DND-41 (cell line): ENCODE data around the gene CGB3.

Experiments used
- ATAC-seq: fragments of 200-7000 bp; cut with Tn5 transposase; 3 replicates; pipeline ENCODE4 v1.9.1; 2021; ENCODE audit warnings: low read depth; ENCODE audit not compliant: insufficient read depth
- DNase-seq: peaks from one replicate; pipeline ENCODE4 v3.0.0-alpha.2; 2020
- H2AFZ ChIP-seq: 2 replicates; pipeline ENCODE4 v1.6.0; 2012; ENCODE audit warnings: low read depth, low read length
- H3K27ac ChIP-seq: 2 replicates; pipeline ENCODE4 v1.5.1; 2012; ENCODE audit warnings: low read length, inconsistent platforms
- H3K27me3 ChIP-seq: fragments of 200-600 bp; sonication (generic); 2 replicates; pipeline ENCODE4 v1.6.0; 2012; ENCODE audit warnings: low read length, mild to moderate bottlenecking, inconsistent platforms; ENCODE audit not compliant: insufficient read depth, poor library complexity
- H3K36me3 ChIP-seq: 2 replicates; pipeline ENCODE4 v1.5.1; 2012; ENCODE audit warnings: low read length, inconsistent platforms; ENCODE audit not compliant: insufficient read depth
- H3K4me1 ChIP-seq: 2 replicates; pipeline ENCODE4 v1.5.1; 2012; ENCODE audit warnings: mild to moderate bottlenecking, low read length; ENCODE audit not compliant: insufficient read depth
- H3K4me2 ChIP-seq: 2 replicates; pipeline ENCODE4 v1.6.0; 2012; ENCODE audit warnings: mild to moderate bottlenecking, moderate library complexity, low read length, inconsistent platforms; ENCODE audit not compliant: insufficient read depth
- H3K4me3 ChIP-seq, 2 experiments: fragments of 200-600 bp in 1 of 2; shearing (Covaris generic) in 1 of 2; 2 replicates each; pipeline ENCODE4 v1.5.1; 2012 to 2016; ENCODE audit warnings: inconsistent platforms in 2 of 2, low read length in 2 of 2, mild to moderate bottlenecking in 2 of 2, low read depth in 1 of 2, moderate library complexity in 1 of 2
- H3K79me2 ChIP-seq: 2 replicates; pipeline ENCODE4 v1.6.0; 2012; ENCODE audit warnings: low read length, inconsistent platforms; ENCODE audit not compliant: insufficient read depth
- H3K9ac ChIP-seq: 2 replicates; pipeline ENCODE4 v1.6.0; 2012; ENCODE audit warnings: low read depth, mild to moderate bottlenecking, inconsistent platforms, low read length, moderate library complexity
- H3K9me3 ChIP-seq: 2 replicates; pipeline ENCODE4 v1.5.1; 2012; ENCODE audit warnings: low read length, moderate library complexity, mild to moderate bottlenecking, inconsistent platforms; ENCODE audit not compliant: insufficient read depth, severe bottlenecking
- H4K20me1 ChIP-seq: 2 replicates; pipeline ENCODE4 v1.6.0; 2012; ENCODE audit warnings: low read length; ENCODE audit not compliant: insufficient read depth
- CTCF ChIP-seq: IDR thresholded peaks from 2 replicates; pipeline ENCODE4 v1.5.1; 2012; ENCODE audit warnings: borderline replicate concordance, low read length, moderate library complexity, mild to moderate bottlenecking; ENCODE audit not compliant: poor library complexity, severe bottlenecking; ENCODE audit errors: extremely low read depth
- EZH2 ChIP-seq: IDR thresholded peaks from 3 replicates; pipeline ENCODE4 v1.6.1; 2012; ENCODE audit warnings: borderline replicate concordance, low read depth, mild to moderate bottlenecking, moderate library complexity, low read length, inconsistent platforms; ENCODE audit not compliant: severe bottlenecking

CGB3 gene

GRCh38 chr19:48985711-48986110, 38.4 kb downstream of the CGB3 start:
- peaks cover 72% of the 10 kb centered on the region for H3K36me3 ChIP-seq
- H3K4me1 ChIP-seq, result peaks cover 6% of the 10 kb centered on the region; the same call in 1 of the 2 replicates
- DNase-seq, result no peak
- H3K9me3 ChIP-seq, result no peaks in the 10 kb centered on the region
- no peak for ATAC-seq
- H3K4me3 ChIP-seq, result no peak overlapping the region
- H3K79me2 ChIP-seq, result peaks cover 4% of the 10 kb centered on the region
- H3K27me3 ChIP-seq, result no peaks in the 10 kb centered on the region
- no peak overlapping the region for H2AFZ ChIP-seq
- H3K9ac ChIP-seq, result no peak overlapping the region
- H4K20me1 ChIP-seq, result no peaks in the 10 kb centered on the region
- no peak overlapping the region for H3K27ac ChIP-seq
- H3K4me2 ChIP-seq, result no peak overlapping the region
- TF ChIP-seq CTCF, result no peak
- no peak for TF ChIP-seq EZH2

- Histone ChIP-seq H3K27ac (no peak overlapping the region), H3K4me1 (no peaks in the 10 kb centered on the region), H2AFZ (no peak overlapping the region), H3K4me3 (no peak overlapping the region), H3K4me2 (no peak overlapping the region), H3K27me3 (no peaks in the 10 kb centered on the region), H3K36me3 (peaks cover 70% of the 10 kb centered on the region), H4K20me1 (no peaks in the 10 kb centered on the region), H3K79me2 (no peaks in the 10 kb centered on the region), H3K9me3 (no peaks in the 10 kb centered on the region), H3K9ac (no peak overlapping the region)
- DNase-seq, result no peak
- ATAC-seq, result no peak
- no peak for TF ChIP-seq CTCF
- TF ChIP-seq EZH2, result no peak
Observed at GRCh38 chr19:48982280-48982679, 41.9 kb downstream of the CGB3 start.

GRCh38 chr19:48977061-48977460, 47.1 kb downstream of the CGB3 start:
- ATAC-seq (no peak), DNase-seq (no peak)
- Histone ChIP-seq H3K9ac (no peak overlapping the region), H3K9me3 (no peaks in the 10 kb centered on the region), H3K27ac (no peak overlapping the region), H3K4me2 (no peak overlapping the region), H3K4me3 (no peak overlapping the region), H3K27me3 (no peaks in the 10 kb centered on the region), H4K20me1 (no peaks in the 10 kb centered on the region), H3K36me3 (peaks cover 49% of the 10 kb centered on the region), H3K79me2 (no peaks in the 10 kb centered on the region), H3K4me1 (no peaks in the 10 kb centered on the region), H2AFZ (no peak overlapping the region)
- TF ChIP-seq CTCF (no peak), EZH2 (no peak)
